HCT116 (cell line): ENCODE measurements around the gene MYO1E. TPM values are rescaled to one million over a fixed set of nuclear protein-coding genes. Genes with fewer than 3 reads are reported as not detected.

Experiments used
- ATAC-seq: fragments of 200-7000 bp; cut with Tn5 transposase; 2 replicates; pipeline ENCODE4 v1.9.1; 2020; ENCODE audit warnings: mild to moderate bottlenecking, moderate library complexity
- BruUV-seq: library from RNA; stranded (reverse); fragments of 400-500 nt; replicated peaks from 2 replicates; lab custom pipeline; 2021; lab: Mats Ljungman, UMichigan
- CTCF ChIA-PET: fragments of 300-600 bp; sonication (Branson Sonifier 250); formaldehyde crosslinking; loops from one replicate; lab custom pipeline; 2021; ENCODE audit warnings: antibody characterized with exemption; lab: Charles Lee
- POLR2A ChIA-PET: fragments of 300-600, 350-600 bp; sonication (Branson Sonifier 250); formaldehyde crosslinking; loops from one replicate; lab custom pipeline; 2021; ENCODE audit warnings: antibody characterized with exemption; lab: Charles Lee
- RAD21 ChIA-PET, 2 experiments: fragments of 300-600 bp; sonication (Branson Sonifier 250); formaldehyde crosslinking; loops; one replicate each; lab custom pipeline; 2023; ENCODE audit warnings: low total read pairs in 2 of 2; ENCODE audit not compliant: uncharacterized antibody in 2 of 2, unreplicated experiment in 2 of 2, low non-redundant PET in 1 of 2; lab: Charles Lee
- DNase-seq: peaks from one replicate; pipeline ENCODE4 v3.0.0-alpha.2; 2010; ENCODE audit warnings: low read depth, low spot score
- H2AFZ ChIP-seq: fragments of 200-600 bp; shearing (Covaris generic), sonication (generic); 2 replicates; pipeline ENCODE4 v1.6.1; 2017; ENCODE audit warnings: low read depth, mixed run types, mixed read lengths, antibody characterized with exemption, low read length; ENCODE audit not compliant: poor library complexity, severe bottlenecking
- H3K27ac ChIP-seq: 2 replicates; pipeline ENCODE4 v1.5.1; 2012; ENCODE audit warnings: low read depth, low read length
- H3K27me3 ChIP-seq: fragments of 200-600 bp; sonication (generic); 2 replicates; pipeline ENCODE4 v1.6.1; 2016; ENCODE audit warnings: mixed run types, low read length, mixed read lengths; ENCODE audit not compliant: insufficient read depth
- H3K36me3 ChIP-seq, 2 experiments: fragments of 200-500 bp in 1 of 2; fragments of 200-600 bp in 1 of 2; sonication (Bioruptor generic) in 1 of 2; sonication (generic) in 1 of 2; 2 replicates each; pipeline versions ENCODE4 v1.5.1 to v1.6.1; 2014 to 2016; ENCODE audit warnings: low read length in 2 of 2, inconsistent platforms in 1 of 2, mixed read lengths in 1 of 2, mixed run types in 1 of 2; ENCODE audit not compliant: insufficient read depth in 2 of 2, control insufficient read depth in 1 of 2
- H3K4me1 ChIP-seq, 2 experiments: fragments of 200-600 bp in 1 of 2; sonication (generic) in 1 of 2; 2 replicates each; pipeline versions ENCODE4 v1.5.1 to v1.6.1; 2012 to 2017; ENCODE audit warnings: low read length in 2 of 2, inconsistent platforms in 1 of 2, mild to moderate bottlenecking in 1 of 2, mixed read lengths in 1 of 2, mixed run types in 1 of 2, moderate library complexity in 1 of 2; ENCODE audit not compliant: insufficient read depth in 2 of 2, control insufficient read depth in 1 of 2
- H3K4me2 ChIP-seq: fragments of 200-600 bp; sonication (generic); 2 replicates; pipeline ENCODE4 v1.6.1; 2017; ENCODE audit warnings: mixed run types, low read length, mixed read lengths
- H3K4me3 ChIP-seq, 2 experiments: fragments of 200-600 bp in 1 of 2; sonication (generic) in 1 of 2; replicated peaks in 1 of 2; 2 replicates each; pipeline ENCODE4 v1.5.1; 2011 to 2016; ENCODE audit warnings: low read length in 2 of 2, control low read depth in 1 of 2, low read depth in 1 of 2, mild to moderate bottlenecking in 1 of 2, mixed read lengths in 1 of 2, mixed run types in 1 of 2
- H3K79me2 ChIP-seq: fragments of 200-600 bp; sonication (generic); 2 replicates; pipeline ENCODE4 v1.6.1; 2017; ENCODE audit warnings: mild to moderate bottlenecking, mixed run types, low read length, moderate library complexity, mixed read lengths; ENCODE audit not compliant: insufficient read depth
- H3K9ac ChIP-seq: fragments of 200-600 bp; sonication (generic); 2 replicates; pipeline ENCODE4 v1.6.1; 2016; ENCODE audit warnings: low read length, mixed read lengths
- H3K9me2 ChIP-seq: fragments of 200-600 bp; sonication (generic), shearing (Covaris generic); 2 replicates; pipeline ENCODE4 v1.6.1; 2017; ENCODE audit warnings: mixed run types, mild to moderate bottlenecking, moderate library complexity; ENCODE audit not compliant: insufficient read depth
- H3K9me3 ChIP-seq, 2 experiments: fragments of 200-500 bp in 1 of 2; fragments of 200-600 bp in 1 of 2; sonication (Bioruptor generic) in 1 of 2; sonication (generic) in 1 of 2; 2 replicates each; pipeline ENCODE4 v1.6.1; 2014 to 2017; ENCODE audit warnings: low read length in 2 of 2, mixed read lengths in 2 of 2, inconsistent platforms in 1 of 2, low read depth in 1 of 2, mild to moderate bottlenecking in 1 of 2, mixed run types in 1 of 2, moderate library complexity in 1 of 2; ENCODE audit not compliant: control insufficient read depth in 1 of 2, insufficient read depth in 1 of 2
- H4K20me1 ChIP-seq: fragments of 200-600 bp; sonication (generic), shearing (Covaris generic); 2 replicates; pipeline ENCODE4 v1.6.1; 2017; ENCODE audit warnings: mixed run types, mild to moderate bottlenecking, moderate library complexity; ENCODE audit not compliant: insufficient read depth
- ATF3 ChIP-seq: IDR thresholded peaks from 2 replicates; pipeline ENCODE4 v1.6.1; 2012
- CEBPB ChIP-seq: IDR thresholded peaks from 2 replicates; pipeline ENCODE4 v1.6.1; 2012; ENCODE audit warnings: low read depth
- EGR1 ChIP-seq: IDR thresholded peaks from 2 replicates; pipeline ENCODE4 v1.6.1; 2012; ENCODE audit warnings: low read depth
- EZH2 ChIP-seq: fragments of 200-600 bp; sonication (generic); IDR thresholded peaks from 2 replicates; pipeline ENCODE4 v1.6.1; 2017; ENCODE audit warnings: antibody characterized with exemption, mixed run types
- FOSL1 ChIP-seq: IDR thresholded peaks from 2 replicates; pipeline ENCODE4 v1.6.1; 2012; ENCODE audit warnings: low read depth
- JUND ChIP-seq: IDR thresholded peaks from 2 replicates; pipeline ENCODE4 v1.6.1; 2012
- MAX ChIP-seq: IDR thresholded peaks from 2 replicates; pipeline ENCODE4 v1.6.1; 2012
- POLR2A ChIP-seq: IDR thresholded peaks from 2 replicates; pipeline ENCODE4 v1.7.0; 2011; ENCODE audit warnings: borderline replicate concordance; ENCODE audit not compliant: insufficient read depth, insufficient read length; ENCODE audit errors: extremely low read depth
- POLR2AphosphoS5 ChIP-seq: IDR thresholded peaks from 2 replicates; pipeline ENCODE4 v1.6.1; 2011; ENCODE audit warnings: mild to moderate bottlenecking, low read depth, low read length, moderate library complexity
- RAD21 ChIP-seq: IDR thresholded peaks from 2 replicates; pipeline ENCODE4 v1.6.1; 2012; ENCODE audit warnings: low read depth, mild to moderate bottlenecking
- SP1 ChIP-seq: IDR thresholded peaks from 2 replicates; pipeline ENCODE4 v1.6.1; 2012; ENCODE audit warnings: low read depth
- SRF ChIP-seq: IDR thresholded peaks from 2 replicates; pipeline ENCODE4 v1.6.1; 2012; ENCODE audit warnings: low read depth
- TCF7L2 ChIP-seq: IDR thresholded peaks from 2 replicates; pipeline ENCODE4 v1.7.0; 2011; ENCODE audit warnings: borderline replicate concordance, inconsistent platforms; ENCODE audit not compliant: insufficient read depth, insufficient read length; ENCODE audit errors: extremely low read depth
- YY1 ChIP-seq: IDR thresholded peaks from 2 replicates; pipeline ENCODE4 v1.6.1; 2011; ENCODE audit warnings: low read length, low read depth, moderate library complexity, mild to moderate bottlenecking; ENCODE audit not compliant: insufficient replicate concordance; ENCODE audit errors: extremely low read depth
- ZFX ChIP-seq: fragments of 450-650 bp; IDR thresholded peaks from 2 replicates; pipeline ENCODE4 v1.6.1; 2017
- ZNF274 ChIP-seq: fragments of 200-500 bp; sonication (Bioruptor generic); IDR thresholded peaks from 2 replicates; pipeline ENCODE4 v1.6.1; 2014; ENCODE audit warnings: mild to moderate bottlenecking, low read depth, low read length, inconsistent platforms
- intact Hi-C: fragments of 100-400 bp; cut with micrococcal nuclease; formaldehyde crosslinking; loops from 2 replicates; pipeline ENCODE4 v1.10.0; 2022
- total RNA-seq: library from RNA; stranded (reverse); gene quantifications from one replicate; pipeline ENCODE4 v1.2.1, GENCODE V29; 2021; ENCODE audit not compliant: unreplicated experiment
- TF ChIP-seq, protein P1 (sequence below): IDR thresholded peaks from 2 replicates; pipeline ENCODE4 v1.6.1; 2011; ENCODE audit warnings: mild to moderate bottlenecking, low read length, moderate library complexity; ENCODE audit not compliant: insufficient replicate concordance; ENCODE audit errors: extremely low read depth

MYO1E gene
- total RNA-seq, 1 experiment from 2014 or later, result 182 TPM

GRCh38 chr15:59321000-59321689 lies 51.5 kb downstream of the MYO1E start:
- DNase-seq (no peak), ATAC-seq (no peak)
- TF ChIP-seq SRF (no peak), POLR2AphosphoS5 (no peak), ZFX (no peak), ATF3 (no peak), TCF7L2 (no peak), POLR2A (no peak), MAX (no peak), YY1 (no peak), RAD21 (no peak), EGR1 (no peak), EZH2 (no peak), FOSL1 (no peak), ZNF274 (no peak), JUND (no peak), CEBPB (no peak), SP1 (no peak)
- TF ChIP-seq, protein P1, sequence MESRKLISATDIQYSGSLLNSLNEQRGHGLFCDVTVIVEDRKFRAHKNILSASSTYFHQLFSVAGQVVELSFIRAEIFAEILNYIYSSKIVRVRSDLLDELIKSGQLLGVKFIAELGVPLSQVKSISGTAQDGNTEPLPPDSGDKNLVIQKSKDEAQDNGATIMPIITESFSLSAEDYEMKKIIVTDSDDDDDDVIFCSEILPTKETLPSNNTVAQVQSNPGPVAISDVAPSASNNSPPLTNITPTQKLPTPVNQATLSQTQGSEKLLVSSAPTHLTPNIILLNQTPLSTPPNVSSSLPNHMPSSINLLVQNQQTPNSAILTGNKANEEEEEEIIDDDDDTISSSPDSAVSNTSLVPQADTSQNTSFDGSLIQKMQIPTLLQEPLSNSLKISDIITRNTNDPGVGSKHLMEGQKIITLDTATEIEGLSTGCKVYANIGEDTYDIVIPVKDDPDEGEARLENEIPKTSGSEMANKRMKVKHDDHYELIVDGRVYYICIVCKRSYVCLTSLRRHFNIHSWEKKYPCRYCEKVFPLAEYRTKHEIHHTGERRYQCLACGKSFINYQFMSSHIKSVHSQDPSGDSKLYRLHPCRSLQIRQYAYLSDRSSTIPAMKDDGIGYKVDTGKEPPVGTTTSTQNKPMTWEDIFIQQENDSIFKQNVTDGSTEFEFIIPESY, result no peak
- POLR2A ChIA-PET, result no interaction called here
- Histone ChIP-seq H3K36me3 (peaks cover 0 to 3% of the 10 kb centered on the region in 2 experiments; a peak in 1 of 4 replicates), H3K79me2 (peaks cover 56% of the 10 kb centered on the region), H3K9me3 (no peaks in the 10 kb centered on the region), H3K27me3 (no peaks in the 10 kb centered on the region), H3K4me2 (no peak overlapping the region), H3K9me2 (no peaks in the 10 kb centered on the region), H4K20me1 (no peaks in the 10 kb centered on the region), H2AFZ (no peak overlapping the region), H3K27ac (no peak overlapping the region), H3K4me1 (peaks cover 2 to 3% of the 10 kb centered on the region in 2 experiments; a peak in 2 of 4 replicates), H3K9ac (no peak overlapping the region), H3K4me3 (no peak overlapping the region)
- CTCF ChIA-PET, result no interaction called here
- RAD21 ChIA-PET, result no interaction called here
- no TSS peak for BruUV-seq
- intact Hi-C loops, result no loop called here
